ENCODE measurements around the gene DCP2.

DCP2 gene

DNA sequence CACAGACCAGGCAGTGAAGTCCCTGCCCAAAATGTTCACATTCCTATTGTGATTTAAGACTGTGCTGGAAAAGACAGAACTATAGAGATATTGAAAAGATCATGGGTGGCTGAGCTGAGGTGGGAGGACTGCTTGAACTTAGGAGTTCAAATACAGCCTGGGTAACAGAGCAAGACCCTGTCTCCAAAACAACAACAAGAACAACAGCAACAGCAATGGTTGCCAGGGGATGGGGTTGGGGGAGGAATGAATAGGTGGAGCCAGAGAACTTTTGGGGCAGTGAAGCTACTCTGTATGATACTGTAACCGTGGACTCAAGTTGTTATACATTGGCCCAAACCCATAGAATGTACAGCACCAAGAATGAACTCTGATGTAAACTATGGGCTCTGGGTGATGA is 88.2 kb downstream of the DCP2 start:
- Histone ChIP-seq H3K79me2 (ENCODE audit: insufficient read depth, low read length) (no peaks in the 10 kb centered on the region), H3K9ac (ENCODE audit: low read depth, low read length) (no peak overlapping the region), H3K4me1 (ENCODE audit: insufficient read depth, low read length) (peaks cover 24% of the 10 kb centered on the region), H3K27ac (ENCODE audit: low read length) (no peak overlapping the region), H3K27me3 (ENCODE audit: insufficient read depth, low read length, poor library complexity) (no peaks in the 10 kb centered on the region), H2AFZ (ENCODE audit: low read depth, low read length) (no peak overlapping the region), H4K20me1 (ENCODE audit: insufficient read depth, low read length) (no peaks in the 10 kb centered on the region), H3K36me3 (ENCODE audit: insufficient read depth, low read length) (no peaks in the 10 kb centered on the region), H3K9me3 (ENCODE audit: insufficient read depth, low read length, severe bottlenecking) (no peaks in the 10 kb centered on the region), H3K4me3 (ENCODE audit: low read depth in 1 of 2, low read length in 2 of 2) (no peak overlapping the region), H3K4me2 (ENCODE audit: insufficient read depth, low read length) (no peak overlapping the region)
- no peak for ATAC-seq (ENCODE audit: insufficient read depth, low read depth)
- TF ChIP-seq EZH2 (IDR thresholded peaks at IDR 0.05; ENCODE audit: borderline replicate concordance, low read depth, low read length, severe bottlenecking) = no peak
- TF ChIP-seq CTCF (IDR thresholded peaks at IDR 0.05; ENCODE audit: borderline replicate concordance, extremely low read depth, low read length, poor library complexity, severe bottlenecking) = no peak
- no peak for DNase-seq

- H4K20me1 ChIP-seq (ENCODE audit: insufficient read depth, low read length) = no peaks in the 10 kb centered on the region
- no peak overlapping the region for H3K9ac ChIP-seq (ENCODE audit: low read depth, low read length)
- peaks cover 24% of the 10 kb centered on the region for H3K4me1 ChIP-seq (ENCODE audit: insufficient read depth, low read length)
- no peak overlapping the region for H3K27ac ChIP-seq (ENCODE audit: low read length)
- no peak for DNase-seq
- no peak overlapping the region for H2AFZ ChIP-seq (ENCODE audit: low read depth, low read length)
- H3K27me3 ChIP-seq (ENCODE audit: insufficient read depth, low read length, poor library complexity) = no peaks in the 10 kb centered on the region
- no peak for TF ChIP-seq EZH2 (IDR thresholded peaks at IDR 0.05; ENCODE audit: borderline replicate concordance, low read depth, low read length, severe bottlenecking)
- no peak for TF ChIP-seq CTCF (IDR thresholded peaks at IDR 0.05; ENCODE audit: borderline replicate concordance, extremely low read depth, low read length, poor library complexity, severe bottlenecking)
- no peak overlapping the region for H3K4me3 ChIP-seq (ENCODE audit: low read depth in 1 of 2, low read length in 2 of 2)
- no peak overlapping the region for H3K4me2 ChIP-seq (ENCODE audit: insufficient read depth, low read length)
- ATAC-seq (ENCODE audit: insufficient read depth, low read depth) = no peak
- no peaks in the 10 kb centered on the region for H3K9me3 ChIP-seq (ENCODE audit: insufficient read depth, low read length, severe bottlenecking)
- H3K79me2 ChIP-seq (ENCODE audit: insufficient read depth, low read length) = no peaks in the 10 kb centered on the region
- no peaks in the 10 kb centered on the region for H3K36me3 ChIP-seq (ENCODE audit: insufficient read depth, low read length)
Observed at GRCh38 chr5:113065626-113066025, 89.0 kb downstream of the DCP2 start.

DNA sequence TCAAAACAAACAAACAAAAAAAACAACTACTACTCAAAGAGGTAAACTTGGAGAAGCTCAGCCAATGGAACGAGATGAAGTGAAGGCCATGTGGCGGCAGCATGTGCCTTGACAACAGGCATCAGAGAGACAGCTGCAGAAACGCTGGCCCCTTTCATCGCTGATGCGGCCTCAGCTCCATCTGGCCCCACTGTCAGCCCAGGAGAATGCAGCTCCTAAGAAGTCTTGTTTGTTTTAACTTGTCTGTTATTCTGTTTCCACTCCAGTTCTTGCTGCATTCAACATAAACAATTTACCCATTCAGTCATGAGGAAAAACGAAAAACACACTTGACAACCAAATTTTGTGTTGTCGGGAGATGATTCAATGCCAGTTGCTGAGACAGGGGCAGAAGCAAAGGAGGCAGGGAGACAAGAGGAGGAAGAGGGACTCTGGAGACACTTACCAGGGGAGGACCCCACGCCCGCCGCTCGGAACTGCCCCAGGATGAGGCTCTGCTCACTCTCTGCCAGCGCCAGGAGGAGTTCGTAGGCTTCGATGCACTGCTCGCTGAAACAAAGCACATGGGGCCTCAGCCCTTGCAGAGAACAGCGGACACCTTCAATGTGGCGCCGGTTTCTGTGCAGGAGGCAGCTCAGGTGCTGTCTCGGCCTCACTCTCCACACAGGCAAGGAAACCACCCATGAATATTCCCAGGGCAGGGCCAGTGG is 91.2 kb downstream of the DCP2 start:
- Histone ChIP-seq H3K79me2 (ENCODE audit: insufficient read depth, low read length) (no peaks in the 10 kb centered on the region), H3K4me3 (ENCODE audit: low read depth in 1 of 2, low read length in 2 of 2) (no peak overlapping the region), H3K27ac (ENCODE audit: low read length) (no peak overlapping the region), H3K4me2 (ENCODE audit: insufficient read depth, low read length) (no peak overlapping the region), H3K9ac (ENCODE audit: low read depth, low read length) (no peak overlapping the region), H2AFZ (ENCODE audit: low read depth, low read length) (no peak overlapping the region), H3K36me3 (ENCODE audit: insufficient read depth, low read length) (no peaks in the 10 kb centered on the region), H3K27me3 (ENCODE audit: insufficient read depth, low read length, poor library complexity) (no peaks in the 10 kb centered on the region), H4K20me1 (ENCODE audit: insufficient read depth, low read length) (no peaks in the 10 kb centered on the region), H3K9me3 (ENCODE audit: insufficient read depth, low read length, severe bottlenecking) (no peaks in the 10 kb centered on the region), H3K4me1 (ENCODE audit: insufficient read depth, low read length) (peaks cover 7% of the 10 kb centered on the region)
- no peak for ATAC-seq (ENCODE audit: insufficient read depth, low read depth)
- no peak for DNase-seq
- TF ChIP-seq EZH2 (IDR thresholded peaks at IDR 0.05; ENCODE audit: borderline replicate concordance, low read depth, low read length, severe bottlenecking) = no peak
- TF ChIP-seq CTCF (IDR thresholded peaks at IDR 0.05; ENCODE audit: borderline replicate concordance, extremely low read depth, low read length, poor library complexity, severe bottlenecking) = no peak

All from DND-41 (cell line).